Parathyroid adenoma (tissue), 2 donors: Measurements from ENCODE around the gene SHISA7.

Experiments
- H2AFZ ChIP-seq: fragments of 300-600 bp; sonication (generic); one replicate; pipeline ENCODE4 v1.7.0; 2017; ENCODE audit warnings: antibody characterized with exemption, mild to moderate bottlenecking
- H3K27ac ChIP-seq: fragments of 300-600 bp; sonication (generic); one replicate; pipeline ENCODE4 v1.7.0; 2017
- H3K27me3 ChIP-seq: fragments of 300-600 bp; sonication (generic); one replicate; pipeline ENCODE4 v1.7.0; 2017; ENCODE audit warnings: low read length; ENCODE audit not compliant: control insufficient read depth, insufficient read depth
- H3K36me3 ChIP-seq: fragments of 300-600 bp; sonication (generic); one replicate; pipeline ENCODE4 v1.7.0; 2017; ENCODE audit warnings: low read length; ENCODE audit not compliant: control insufficient read depth, insufficient read depth
- H3K4me1 ChIP-seq: fragments of 300-600 bp; sonication (generic); one replicate; pipeline ENCODE4 v1.7.0; 2017; ENCODE audit warnings: control low read depth
- H3K4me2 ChIP-seq: fragments of 300-600 bp; sonication (generic); one replicate; pipeline ENCODE4 v1.7.0; 2017; ENCODE audit warnings: low read length
- H3K4me3 ChIP-seq: fragments of 300-600 bp; sonication (generic); one replicate; pipeline ENCODE4 v1.7.0; 2017; ENCODE audit warnings: low read depth, low read length
- H3K79me2 ChIP-seq: fragments of 300-600 bp; sonication (generic); one replicate; pipeline ENCODE4 v1.7.0; 2017; ENCODE audit warnings: control low read depth
- H3K9ac ChIP-seq: fragments of 300-600 bp; sonication (generic); one replicate; pipeline ENCODE4 v1.7.0; 2017; ENCODE audit warnings: mild to moderate bottlenecking
- H3K9me3 ChIP-seq: fragments of 300-600 bp; sonication (generic); one replicate; pipeline ENCODE4 v1.7.0; 2017; ENCODE audit warnings: low read length; ENCODE audit not compliant: control insufficient read depth
- TF ChIP-seq, protein P1 (sequence below): fragments of 300-600 bp; sonication (generic); IDR thresholded peaks from one replicate; pipeline ENCODE4 v1.7.0; 2017; ENCODE audit warnings: antibody characterized with exemption, mild to moderate bottlenecking
- donor health status: primary hyperparathyroidism.

The SHISA7 gene

DNA sequence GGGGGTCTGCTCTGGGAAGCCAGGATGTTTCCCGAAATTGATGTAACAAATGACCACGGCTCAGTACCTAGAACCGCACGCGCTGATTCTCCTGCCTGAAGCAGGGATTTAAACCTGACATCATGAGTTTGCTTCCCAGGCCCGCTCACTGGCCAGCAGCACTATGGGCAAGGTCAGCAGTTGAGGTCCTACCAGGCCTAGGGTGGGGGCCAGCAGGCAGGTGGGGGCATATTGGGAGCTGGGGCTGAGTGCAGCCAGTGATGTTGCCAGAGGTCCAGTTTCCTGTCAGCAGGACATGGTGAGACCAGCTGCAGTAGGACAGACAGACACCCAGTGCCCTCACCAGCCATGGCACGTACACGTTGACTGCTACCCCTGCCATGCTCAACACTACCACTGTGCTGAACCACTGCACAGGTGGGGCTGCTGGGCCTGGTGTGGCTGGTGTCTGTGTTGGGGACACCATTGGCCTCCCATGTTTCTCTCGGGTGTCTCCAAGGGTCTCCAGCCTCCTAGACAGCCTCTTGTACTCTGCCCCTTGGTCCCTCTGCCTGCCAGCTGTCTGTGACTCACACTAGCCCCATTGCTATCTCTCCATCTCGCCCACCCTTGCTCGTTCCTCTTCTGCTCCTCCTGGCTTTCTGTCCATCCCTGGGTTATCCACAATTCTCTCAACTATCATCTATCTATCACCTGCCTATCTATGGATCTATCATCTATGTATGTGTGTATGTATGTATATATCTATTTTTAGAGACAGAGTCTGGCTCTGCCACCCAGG lies 22.6 kb upstream of the SHISA7 start:
- TF ChIP-seq, protein P1, sequence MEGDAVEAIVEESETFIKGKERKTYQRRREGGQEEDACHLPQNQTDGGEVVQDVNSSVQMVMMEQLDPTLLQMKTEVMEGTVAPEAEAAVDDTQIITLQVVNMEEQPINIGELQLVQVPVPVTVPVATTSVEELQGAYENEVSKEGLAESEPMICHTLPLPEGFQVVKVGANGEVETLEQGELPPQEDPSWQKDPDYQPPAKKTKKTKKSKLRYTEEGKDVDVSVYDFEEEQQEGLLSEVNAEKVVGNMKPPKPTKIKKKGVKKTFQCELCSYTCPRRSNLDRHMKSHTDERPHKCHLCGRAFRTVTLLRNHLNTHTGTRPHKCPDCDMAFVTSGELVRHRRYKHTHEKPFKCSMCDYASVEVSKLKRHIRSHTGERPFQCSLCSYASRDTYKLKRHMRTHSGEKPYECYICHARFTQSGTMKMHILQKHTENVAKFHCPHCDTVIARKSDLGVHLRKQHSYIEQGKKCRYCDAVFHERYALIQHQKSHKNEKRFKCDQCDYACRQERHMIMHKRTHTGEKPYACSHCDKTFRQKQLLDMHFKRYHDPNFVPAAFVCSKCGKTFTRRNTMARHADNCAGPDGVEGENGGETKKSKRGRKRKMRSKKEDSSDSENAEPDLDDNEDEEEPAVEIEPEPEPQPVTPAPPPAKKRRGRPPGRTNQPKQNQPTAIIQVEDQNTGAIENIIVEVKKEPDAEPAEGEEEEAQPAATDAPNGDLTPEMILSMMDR = no peak
- no peak overlapping the region for H3K27ac ChIP-seq

DNA sequence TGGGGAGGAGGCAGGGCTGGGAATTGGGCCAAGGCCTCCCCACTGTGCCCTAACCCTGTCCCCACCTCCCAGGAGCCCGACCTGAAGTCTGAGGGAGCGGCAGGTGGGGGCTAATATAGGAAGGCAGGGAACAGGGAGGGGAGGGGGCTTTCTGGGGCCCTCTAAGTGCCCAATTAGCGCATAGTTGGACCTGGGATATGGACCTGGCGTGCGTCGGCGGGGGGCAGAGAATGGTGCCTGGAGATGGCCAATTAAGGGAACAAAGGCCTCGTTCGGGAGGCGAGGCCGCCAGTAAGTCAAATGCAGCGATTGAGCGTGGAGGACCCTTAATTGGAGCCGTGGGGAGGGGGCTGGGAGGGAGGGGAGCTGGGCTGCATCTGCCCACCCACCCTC lies 21.6 kb upstream of the SHISA7 start, which contains the start of gene C19orf85:
C19orf85 (minus strand) TSS at position 90 of the 393 bp plus-strand sequence. CDS start 197 bp downstream, outside the sequence.
- Histone ChIP-seq H2AFZ (no peak within 1 kb of the TSS), H3K4me2 (no peak within 1 kb of the TSS), H3K4me3 (no peak within 1 kb of the TSS), H3K4me1 (peaks cover 10% of the 10 kb centered on the region), H3K79me2 (no peaks in the 10 kb centered on the region), H3K27me3 (no peaks in the 10 kb centered on the region), H3K36me3 (no peaks in the 10 kb centered on the region), H3K27ac (no peak within 1 kb of the TSS), H3K9me3 (no peaks in the 10 kb centered on the region), H3K9ac (no peak within 1 kb of the TSS)
- TF ChIP-seq, protein P1 = no peak

More for the DNA sequence above, 22.6 kb upstream of the SHISA7 start:
- Histone ChIP-seq H3K4me1 (peaks cover 6% of the 10 kb centered on the region), H3K36me3 (no peaks in the 10 kb centered on the region), H3K27me3 (no peaks in the 10 kb centered on the region), H2AFZ (no peak overlapping the region), H3K9me3 (no peaks in the 10 kb centered on the region), H3K4me2 (no peak overlapping the region), H3K9ac (no peak overlapping the region), H3K79me2 (no peaks in the 10 kb centered on the region), H3K4me3 (no peak overlapping the region)

DNA sequence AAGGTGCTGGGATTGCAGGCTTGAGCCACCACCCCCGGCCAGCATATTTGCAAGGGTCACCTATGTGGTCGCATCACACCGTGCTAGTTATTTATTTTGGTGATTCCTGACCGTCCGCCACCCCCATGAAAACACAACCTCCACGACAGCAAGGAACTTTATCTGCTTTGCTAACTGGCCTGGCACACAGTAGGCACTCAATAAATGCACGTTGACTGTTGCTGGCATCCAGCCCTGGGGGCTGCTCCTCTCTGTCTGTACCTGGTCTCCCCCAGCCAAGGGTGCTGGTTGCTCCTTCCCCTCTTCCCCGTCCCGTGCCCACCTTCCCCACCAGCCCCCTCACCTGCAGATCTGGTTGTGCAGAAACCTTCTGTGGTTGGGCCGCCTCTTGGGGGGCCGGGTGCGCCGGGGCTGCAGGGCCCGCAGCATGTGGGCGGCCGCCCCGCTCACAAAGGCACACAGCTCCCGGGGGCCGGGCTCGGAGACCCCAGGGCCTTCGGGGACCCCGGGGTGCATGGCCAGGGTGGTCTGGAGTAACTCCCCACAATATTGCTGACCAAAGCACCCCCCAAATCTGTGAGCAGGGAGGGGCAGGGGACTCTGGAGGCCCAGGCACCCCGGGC lies 21.1 kb upstream of the SHISA7 start:
- Histone ChIP-seq H3K27ac (no peak overlapping the region), H3K9ac (no peak overlapping the region), H3K9me3 (no peaks in the 10 kb centered on the region), H3K4me2 (no peak overlapping the region), H3K4me3 (no peak overlapping the region), H3K79me2 (no peaks in the 10 kb centered on the region), H3K4me1 (peaks cover 10% of the 10 kb centered on the region), H2AFZ (no peak overlapping the region), H3K27me3 (no peaks in the 10 kb centered on the region), H3K36me3 (no peaks in the 10 kb centered on the region)
- TF ChIP-seq, protein P1 = no peak

DNA sequence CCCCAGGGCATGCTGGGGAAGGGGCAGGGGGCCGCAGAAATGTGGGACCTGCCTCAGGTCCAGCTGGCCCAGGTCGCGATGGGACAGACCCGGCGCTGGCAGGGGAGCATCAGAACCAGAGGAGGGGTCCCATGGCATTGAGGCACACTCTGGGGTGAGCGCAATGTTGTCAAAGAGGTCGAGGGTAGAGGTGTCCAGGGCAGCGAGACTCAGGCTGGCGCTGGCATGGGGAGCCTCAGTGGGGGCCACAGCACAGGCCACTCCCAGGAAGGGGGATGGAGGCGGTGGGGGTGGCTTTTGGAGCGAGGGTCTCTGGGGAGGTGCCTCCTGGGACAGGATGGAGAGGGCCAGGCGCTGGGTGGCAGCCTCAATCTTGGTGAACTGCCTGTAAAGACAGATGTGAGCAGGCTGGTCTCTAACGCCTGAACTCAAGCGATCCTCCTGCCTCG lies 20.5 kb upstream of the SHISA7 start:
- TF ChIP-seq, protein P1 = no peak
- no peak overlapping the region for H3K27ac ChIP-seq
- no peaks in the 10 kb centered on the region for H3K79me2 ChIP-seq
- no peaks in the 10 kb centered on the region for H3K27me3 ChIP-seq
- peaks cover 10% of the 10 kb centered on the region for H3K4me1 ChIP-seq
- no peak overlapping the region for H2AFZ ChIP-seq
- no peak overlapping the region for H3K4me3 ChIP-seq
- no peaks in the 10 kb centered on the region for H3K36me3 ChIP-seq
- H3K9ac ChIP-seq = no peak overlapping the region
- no peak overlapping the region for H3K4me2 ChIP-seq
- H3K9me3 ChIP-seq = no peaks in the 10 kb centered on the region
